Placental pericyte (primary cell): ENCODE data around the gene TOGARAM2. TPM values are rescaled to one million over a fixed set of nuclear protein-coding genes. Genes with fewer than 3 reads are reported as not detected.

Experiments used
- small RNA-seq: library from RNA; depleted of rRNA; stranded (forward); fragments of <200 nt; gene quantifications from one replicate; pipeline ENCODE3, GENCODE V24; 2012; ENCODE audit warnings: low replicate concordance
- total RNA-seq: library from RNA; depleted of rRNA; stranded (reverse); fragments of >200 nt; gene quantifications from 2 replicates; pipeline ENCODE4 v1.2.3, GENCODE V29; 2012

The TOGARAM2 gene
- total RNA-seq, result under 0.01 TPM in 2 replicates

DNA sequence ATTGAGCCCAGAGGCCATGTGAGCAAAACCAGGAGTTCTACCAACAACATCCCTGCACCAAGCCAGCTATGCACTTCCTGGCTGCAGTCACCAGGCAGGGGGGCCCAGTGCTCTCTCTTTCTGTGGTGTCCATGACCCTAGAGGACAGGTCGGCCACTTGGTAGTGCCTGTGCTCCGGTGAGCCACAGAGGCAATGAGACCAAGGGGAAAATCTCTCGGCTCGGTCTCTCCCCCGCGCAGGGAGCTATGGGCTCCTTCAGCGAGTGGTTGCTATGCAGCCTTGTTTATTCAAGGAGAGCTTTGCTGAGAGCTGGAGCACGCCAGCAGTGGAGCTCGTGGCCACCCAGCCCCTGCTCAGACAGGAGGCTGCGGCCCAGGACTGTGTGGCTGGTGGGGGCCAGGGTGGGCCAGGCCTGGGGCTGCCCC is at the start of gene TOGARAM2:
TSS of gene TOGARAM2 (plus strand) at position 283 of the 426 bp plus-strand sequence. CDS start 13,537 bp downstream, outside the sequence.

DNA sequence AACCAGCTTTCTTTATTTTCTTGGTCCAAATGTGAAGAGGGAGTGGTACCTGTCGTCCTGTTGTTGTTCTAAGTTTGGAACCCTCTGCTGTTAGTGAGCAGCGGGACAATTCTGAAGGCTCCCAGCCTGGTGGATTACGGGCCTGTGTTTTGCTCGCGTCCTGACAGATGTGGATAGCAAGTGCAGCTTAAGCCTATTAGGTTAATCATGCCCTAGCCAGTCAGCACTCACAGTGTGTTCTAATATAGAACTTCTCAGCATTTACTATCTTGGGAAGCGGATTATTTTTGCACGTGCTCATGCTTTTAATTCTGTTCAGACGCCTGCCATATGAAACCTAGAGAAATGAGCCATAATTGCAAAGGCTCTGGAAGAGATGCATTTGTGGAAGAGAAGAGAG is 93.3 kb downstream of the TOGARAM2 start, which contains the start of gene PCARE:
TSS of gene PCARE (minus strand) at position 113 of the 400 bp plus-strand sequence. CDS start 262 bp downstream, outside the sequence.

Small RNA genes within 50 kb of the gene (small RNA-seq; reads per million reads assigned to genes)
- not detected for gene RF00019

Other genes with a start within 250 kb of the TOGARAM2 start
- gene PPP1CB, start 229.5 kb upstream of the TOGARAM2 start, total RNA-seq, result 175 and 225 TPM in 2 replicates
- 0.57 and 0.66 TPM in 2 replicates for gene SPDYA, start 170.5 kb upstream of the TOGARAM2 start, total RNA-seq
- gene TRMT61B, start 111.0 kb upstream of the TOGARAM2 start, total RNA-seq, result 10.9 and 13.7 TPM in 2 replicates
- 73.3 and 120 TPM in 2 replicates for gene WDR43, start 86.6 kb upstream of the TOGARAM2 start, total RNA-seq
- not detected in 2 replicates for gene PCARE, start 93.2 kb downstream of the TOGARAM2 start, total RNA-seq
- gene CLIP4, start 134.1 kb downstream of the TOGARAM2 start, total RNA-seq, result 47.0 and 129 TPM in 2 replicates